ENCODE data around the gene CRYGS. TPM values are rescaled to one million over a fixed set of nuclear protein-coding genes. Genes with fewer than 3 reads are reported as not detected.
"Not testable (repeated sequence)": the region's sequence is repeated elsewhere in the genome, so short reads cannot be mapped to it uniquely, and the experiment has no call there.

CRYGS gene
- total and polyA plus RNA-seq, 4 donors = 2.5 to 24.8 (median 5.2) TPM

GRCh38 chr3:186569779-186570095, 25.6 kb upstream of the CRYGS start:
- ATAC-seq (ENCODE audit: low FRiP score) (no peak), DNase-seq (no peak)
- Histone ChIP-seq H3K4me3 (ENCODE audit: low read length in 2 of 2) (peak overlapping the region in 1 of 2 donors; percentile 1), H3K9me3 (ENCODE audit: control insufficient read depth, low read length) (no peaks in the 10 kb centered on the region), H3K4me1 (ENCODE audit: control insufficient read depth in 1 of 2, insufficient read depth in 2 of 2, low read length in 2 of 2) (peaks cover 0 to 3% of the 10 kb centered on the region in 2 donors), H3K27ac (ENCODE audit: low read depth in 1 of 2, low read length in 2 of 2) (peak overlapping the region in 1 of 2 donors; percentile 4), H3K27me3 (ENCODE audit: control insufficient read depth in 1 of 2, insufficient read depth in 2 of 2, low read length in 1 of 2) (no peaks in the 10 kb centered on the region), H3K36me3 (ENCODE audit: control insufficient read depth in 1 of 2, insufficient read depth in 2 of 2, low read length in 1 of 2) (no peaks in the 10 kb centered on the region)
- intact Hi-C loops (cut with DNase I) = loop anchor here in 1 of 2 donors (10.0 kb wide), 2 partner anchors 215 to 915 kb away; partner anchors contain the start of gene EIF4A2
- WGBS, 2 donors = 7 to 8% methylated on average over 7 of the region's 7 CpGs

GRCh38 chr3:186569361-186569760, 25.2 kb upstream of the CRYGS start:
- H3K27ac ChIP-seq (ENCODE audit: low read depth in 1 of 2, low read length in 2 of 2); H3K27me3 ChIP-seq (ENCODE audit: control insufficient read depth in 1 of 2, insufficient read depth in 2 of 2, low read length in 1 of 2); H3K4me3 ChIP-seq (ENCODE audit: low read length in 2 of 2); H3K4me1 ChIP-seq (ENCODE audit: control insufficient read depth in 1 of 2, insufficient read depth in 2 of 2, low read length in 2 of 2); H3K9me3 ChIP-seq (ENCODE audit: control insufficient read depth, low read length); ATAC-seq (ENCODE audit: low FRiP score); H3K36me3 ChIP-seq (ENCODE audit: control insufficient read depth in 1 of 2, insufficient read depth in 2 of 2, low read length in 1 of 2); DNase-seq: not testable (repeated sequence)
- WGBS, 2 donors = 83 to 85% methylated on average over 11 of the region's 11 CpGs
- intact Hi-C loops (cut with DNase I) = loop anchor here in 1 of 2 donors (10.0 kb wide), 1 partner anchor 215 kb away; the partner anchor contains the start of gene EIF4A2

- ATAC-seq (ENCODE audit: low FRiP score) = peak; percentile 91
- Histone ChIP-seq H3K36me3 (ENCODE audit: control insufficient read depth in 1 of 2, insufficient read depth in 2 of 2, low read length in 1 of 2) (no peaks in the 10 kb centered on the region), H3K4me3 (ENCODE audit: low read length in 2 of 2) (peak within 1 kb of the TSS; percentile 78 to 86), H3K4me1 (ENCODE audit: control insufficient read depth in 1 of 2, insufficient read depth in 2 of 2, low read length in 2 of 2) (peaks cover 3% of the 10 kb centered on the region in 2 donors), H3K27ac (ENCODE audit: low read depth in 1 of 2, low read length in 2 of 2) (peak within 1 kb of the TSS; percentile 34 to 47), H3K9me3 (ENCODE audit: control insufficient read depth, low read length) (no peaks in the 10 kb centered on the region), H3K27me3 (ENCODE audit: control insufficient read depth in 1 of 2, insufficient read depth in 2 of 2, low read length in 1 of 2) (no peaks in the 10 kb centered on the region)
- WGBS, 2 donors = 0% methylated on average over 55 to 66 of the region's 66 CpGs
- DNase-seq = peak; percentile 94 to 97
- intact Hi-C loops (cut with DNase I) = loop anchor here in 1 of 2 donors (10.0 kb wide), 1 partner anchor 218 kb away; the partner anchor contains the start of gene EIF4A2
These were observed 23.1 kb upstream of the CRYGS start, which contains the start of gene TBCCD1 for GRCh38 chr3:186567072-186567921. Gene TBCCD1, minus strand, starts transcription at chr3:186567339. Its CDS starts 3,010 bp downstream, at chr3:186564329.

- no peak for DNase-seq
- H3K27me3 ChIP-seq (ENCODE audit: control insufficient read depth in 1 of 2, insufficient read depth in 2 of 2, low read length in 1 of 2) = no peaks in the 10 kb centered on the region
- peak overlapping the region; percentile 7 to 86 for H3K4me3 ChIP-seq (ENCODE audit: low read length in 2 of 2)
- H3K4me1 ChIP-seq (ENCODE audit: control insufficient read depth in 1 of 2, insufficient read depth in 2 of 2, low read length in 2 of 2) = peaks cover 3% of the 10 kb centered on the region in 2 donors
- peak overlapping the region in 1 of 2 donors; percentile 39 for H3K27ac ChIP-seq (ENCODE audit: low read depth in 1 of 2, low read length in 2 of 2)
- 0% methylated on average over 14 of the region's 14 CpGs for WGBS, 2 donors
- H3K36me3 ChIP-seq (ENCODE audit: control insufficient read depth in 1 of 2, insufficient read depth in 2 of 2, low read length in 1 of 2) = no peaks in the 10 kb centered on the region
- ATAC-seq (ENCODE audit: low FRiP score) = no peak
- H3K9me3 ChIP-seq (ENCODE audit: control insufficient read depth, low read length) = no peaks in the 10 kb centered on the region
- intact Hi-C loops (cut with DNase I) = loop anchor here in 1 of 2 donors (10.0 kb wide), 1 partner anchor 218 kb away; the partner anchor contains the start of gene EIF4A2
These were observed 22.5 kb upstream of the CRYGS start for GRCh38 chr3:186566772-186567071.

GRCh38 chr3:186564586-186564985, 20.4 kb upstream of the CRYGS start:
- Histone ChIP-seq H3K9me3 (ENCODE audit: control insufficient read depth, low read length) (no peaks in the 10 kb centered on the region), H3K27me3 (ENCODE audit: control insufficient read depth in 1 of 2, insufficient read depth in 2 of 2, low read length in 1 of 2) (no peaks in the 10 kb centered on the region), H3K4me1 (ENCODE audit: control insufficient read depth in 1 of 2, insufficient read depth in 2 of 2, low read length in 2 of 2) (peaks cover 3% of the 10 kb centered on the region in 2 donors), H3K36me3 (ENCODE audit: control insufficient read depth in 1 of 2, insufficient read depth in 2 of 2, low read length in 1 of 2) (no peaks in the 10 kb centered on the region), H3K27ac (ENCODE audit: low read depth in 1 of 2, low read length in 2 of 2) (no peak overlapping the region), H3K4me3 (ENCODE audit: low read length in 2 of 2) (no peak overlapping the region)
- intact Hi-C loops (cut with DNase I) = loop anchor here in 1 of 2 donors (10.0 kb wide), 1 partner anchor 220 kb away; the partner anchor contains the start of gene EIF4A2
- ATAC-seq (ENCODE audit: low FRiP score) (no peak), DNase-seq (no peak)

GRCh38 chr3:186552408-186553031, 8.3 kb upstream of the CRYGS start:
- intact Hi-C loops (cut with DNase I) = no loop called here
- Histone ChIP-seq H3K4me1 (ENCODE audit: control insufficient read depth in 1 of 2, insufficient read depth in 2 of 2, low read length in 2 of 2) (no peaks in the 10 kb centered on the region), H3K4me3 (ENCODE audit: low read length in 2 of 2) (no peak overlapping the region), H3K36me3 (ENCODE audit: control insufficient read depth in 1 of 2, insufficient read depth in 2 of 2, low read length in 1 of 2) (peaks cover 7 to 8% of the 10 kb centered on the region in 2 donors), H3K27ac (ENCODE audit: low read depth in 1 of 2, low read length in 2 of 2) (no peak overlapping the region), H3K9me3 (ENCODE audit: control insufficient read depth, low read length) (no peaks in the 10 kb centered on the region), H3K27me3 (ENCODE audit: control insufficient read depth in 1 of 2, insufficient read depth in 2 of 2, low read length in 1 of 2) (no peaks in the 10 kb centered on the region)
- 83 to 85% methylated on average over 5 of the region's 5 CpGs for WGBS, 2 donors
- ATAC-seq (ENCODE audit: low FRiP score) (no peak), DNase-seq (no peak)

- intact Hi-C loops (cut with DNase I) = no loop called here
- 90 to 91% methylated on average over 6 of the region's 6 CpGs for WGBS, 2 donors
- no peak for DNase-seq
- Histone ChIP-seq H3K36me3 (ENCODE audit: control insufficient read depth in 1 of 2, insufficient read depth in 2 of 2, low read length in 1 of 2) (peaks cover 7 to 8% of the 10 kb centered on the region in 2 donors), H3K9me3 (ENCODE audit: control insufficient read depth, low read length) (no peaks in the 10 kb centered on the region), H3K27ac (ENCODE audit: low read depth in 1 of 2, low read length in 2 of 2) (no peak overlapping the region), H3K27me3 (ENCODE audit: control insufficient read depth in 1 of 2, insufficient read depth in 2 of 2, low read length in 1 of 2) (no peaks in the 10 kb centered on the region), H3K4me3 (ENCODE audit: low read length in 2 of 2) (no peak overlapping the region), H3K4me1 (ENCODE audit: control insufficient read depth in 1 of 2, insufficient read depth in 2 of 2, low read length in 2 of 2) (no peaks in the 10 kb centered on the region)
- no peak for ATAC-seq (ENCODE audit: low FRiP score)
These were observed 7.2 kb upstream of the CRYGS start for GRCh38 chr3:186551387-186551786.

- Histone ChIP-seq H3K27ac (ENCODE audit: low read depth in 1 of 2, low read length in 2 of 2) (no peak overlapping the region), H3K4me1 (ENCODE audit: control insufficient read depth in 1 of 2, insufficient read depth in 2 of 2, low read length in 2 of 2) (no peaks in the 10 kb centered on the region), H3K4me3 (ENCODE audit: low read length in 2 of 2) (no peak overlapping the region), H3K36me3 (ENCODE audit: control insufficient read depth in 1 of 2, insufficient read depth in 2 of 2, low read length in 1 of 2) (peaks cover 7% of the 10 kb centered on the region in 2 donors), H3K9me3 (ENCODE audit: control insufficient read depth, low read length) (no peaks in the 10 kb centered on the region), H3K27me3 (ENCODE audit: control insufficient read depth in 1 of 2, insufficient read depth in 2 of 2, low read length in 1 of 2) (no peaks in the 10 kb centered on the region)
- WGBS, 2 donors = 95 to 97% methylated on average over 3 of the region's 3 CpGs
- intact Hi-C loops (cut with DNase I) = no loop called here
- DNase-seq (no peak), ATAC-seq (ENCODE audit: low FRiP score) (no peak)
These were observed 5.3 kb upstream of the CRYGS start for GRCh38 chr3:186549497-186549896.
